Ishikawa (cell line): ENCODE results near the gene PMM1.

ENCODE experiments used
- CEBPB ChIP-seq: IDR thresholded peaks from 2 replicates; pipeline ENCODE4 v1.6.1; 2012
- CREB1 ChIP-seq: IDR thresholded peaks from 2 replicates; pipeline ENCODE4 v1.6.1; 2012; ENCODE audit warnings: low read depth
- EGR1 ChIP-seq: IDR thresholded peaks from 2 replicates; pipeline ENCODE4 v1.6.1; 2012
- EP300 ChIP-seq: IDR thresholded peaks from 2 replicates; pipeline ENCODE4 v1.6.1; 2012; ENCODE audit warnings: borderline replicate concordance
- FOXM1 ChIP-seq: IDR thresholded peaks from 2 replicates; pipeline ENCODE4 v1.6.1; 2012; ENCODE audit warnings: low read depth, borderline replicate concordance
- MAX ChIP-seq: IDR thresholded peaks from 2 replicates; pipeline ENCODE4 v1.6.1; 2012
- NFIC ChIP-seq: IDR thresholded peaks from 2 replicates; pipeline ENCODE4 v1.6.1; 2012
- RAD21 ChIP-seq: IDR thresholded peaks from 2 replicates; pipeline ENCODE4 v1.6.1; 2012; ENCODE audit warnings: low read depth
- REST ChIP-seq: IDR thresholded peaks from 2 replicates; pipeline ENCODE4 v1.6.1; 2012; ENCODE audit warnings: low read depth, mild to moderate bottlenecking
- TAF1 ChIP-seq: IDR thresholded peaks from 2 replicates; pipeline ENCODE4 v1.6.1; 2012; ENCODE audit warnings: low read depth, mild to moderate bottlenecking
- TCF12 ChIP-seq: IDR thresholded peaks from 2 replicates; pipeline ENCODE4 v1.6.1; 2012; ENCODE audit warnings: low read depth
- TEAD4 ChIP-seq: IDR thresholded peaks from 2 replicates; pipeline ENCODE4 v1.6.1; 2012
- USF1 ChIP-seq: IDR thresholded peaks from 2 replicates; pipeline ENCODE4 v1.6.1; 2012
- YY1 ChIP-seq: IDR thresholded peaks from 2 replicates; pipeline ENCODE4 v1.6.1; 2012; ENCODE audit warnings: low read depth
- ZBTB7A ChIP-seq: IDR thresholded peaks from 2 replicates; pipeline ENCODE4 v1.6.1; 2012; ENCODE audit warnings: low read depth

Gene PMM1

GRCh38 chr22:41598891-41599635 lies 9.4 kb upstream of the PMM1 start:
- no peak for TF ChIP-seq MAX
- TF ChIP-seq NFIC, result no peak
- no peak for TF ChIP-seq RAD21
- no peak for TF ChIP-seq YY1
- no peak for TF ChIP-seq CREB1
- no peak for TF ChIP-seq REST
- no peak for TF ChIP-seq TAF1
- TF ChIP-seq EP300, result no peak
- no peak for TF ChIP-seq TCF12
- TF ChIP-seq EGR1, result no peak
- no peak for TF ChIP-seq ZBTB7A
- TF ChIP-seq USF1, result no peak
- no peak for TF ChIP-seq FOXM1
- TF ChIP-seq TEAD4, result no peak
- TF ChIP-seq CEBPB, result no peak

GRCh38 chr22:41598081-41598480 lies 8.4 kb upstream of the PMM1 start:
- TF ChIP-seq EP300, result no peak
- no peak for TF ChIP-seq USF1

- TF ChIP-seq REST, result no peak
- TF ChIP-seq NFIC, result no peak
- no peak for TF ChIP-seq FOXM1
- no peak for TF ChIP-seq CREB1
- no peak for TF ChIP-seq RAD21
- no peak for TF ChIP-seq TEAD4
- no peak for TF ChIP-seq MAX
- TF ChIP-seq TCF12, result no peak
- no peak for TF ChIP-seq EGR1
- TF ChIP-seq YY1, result no peak
- TF ChIP-seq EP300, result no peak
- no peak for TF ChIP-seq ZBTB7A
- no peak for TF ChIP-seq USF1
- no peak for TF ChIP-seq TAF1
- no peak for TF ChIP-seq CEBPB
Observed at GRCh38 chr22:41597635-41597953, 8.0 kb upstream of the PMM1 start.

- peak; percentile 88 for TF ChIP-seq RAD21
- TF ChIP-seq EGR1, result no peak
Observed at GRCh38 chr22:41596776-41597634, 7.4 kb upstream of the PMM1 start.

GRCh38 chr22:41595703-41596102 lies 6.1 kb upstream of the PMM1 start:
- no peak for TF ChIP-seq ZBTB7A
- no peak for TF ChIP-seq RAD21
- no peak for TF ChIP-seq EP300
- no peak for TF ChIP-seq TEAD4
- TF ChIP-seq USF1, result no peak
- TF ChIP-seq EGR1, result no peak
- TF ChIP-seq TAF1, result no peak
- TF ChIP-seq CREB1, result no peak
- no peak for TF ChIP-seq MAX
- TF ChIP-seq REST, result no peak
- TF ChIP-seq TCF12, result no peak
- no peak for TF ChIP-seq YY1
- TF ChIP-seq FOXM1, result no peak
- no peak for TF ChIP-seq NFIC
- no peak for TF ChIP-seq CEBPB
